CD4-positive, alpha-beta T cell treated with Interleukin-10 for 1 hour (primary cell): Measurements from ENCODE around the gene RPLP1.
"Not testable (repeated sequence)": the region's sequence is repeated elsewhere in the genome, so short reads cannot be mapped to it uniquely, and the experiment has no call there.

Experiments used
- DNase-seq: peaks from one replicate; pipeline ENCODE4 v3.0.0-alpha.2; 2020

RPLP1 gene

GRCh38 chr15:69443032-69443611 is 9.5 kb upstream of the RPLP1 start:
- DNase-seq = no peak

GRCh38 chr15:69444686-69445085 is 7.9 kb upstream of the RPLP1 start:
- no peak for DNase-seq

- DNase-seq = no peak
Observed at GRCh38 chr15:69446953-69447352, 5.7 kb upstream of the RPLP1 start.

GRCh38 chr15:69450221-69450620 is 2.4 kb upstream of the RPLP1 start:
- DNase-seq = not testable (repeated sequence)

- DNase-seq = no peak
Observed at GRCh38 chr15:69450968-69451695, 1.5 kb upstream of the RPLP1 start.

- DNase-seq = no peak
Observed at GRCh38 chr15:69451951-69452691, 497 bp upstream of the RPLP1 start.

- DNase-seq = no peak
Observed at GRCh38 chr15:69454953-69455352, 2.3 kb downstream of the RPLP1 start.

GRCh38 chr15:69456208-69457166 is 3.9 kb downstream of the RPLP1 start:
- no peak for DNase-seq

GRCh38 chr15:69457304-69458280 is 5.0 kb downstream of the RPLP1 start:
- no peak for DNase-seq

- no peak for DNase-seq
Observed at GRCh38 chr15:69459066-69459465, 6.4 kb downstream of the RPLP1 start.

GRCh38 chr15:69460481-69460880 is 7.9 kb downstream of the RPLP1 start:
- no peak for DNase-seq

GRCh38 chr15:69462030-69462492 is 9.4 kb downstream of the RPLP1 start:
- DNase-seq = no peak

GRCh38 chr15:69462493-69463181 is 10.0 kb downstream of the RPLP1 start:
- DNase-seq = peak; percentile 95

GRCh38 chr15:69463182-69463756 is 10.7 kb downstream of the RPLP1 start:
- DNase-seq = no peak

GRCh38 chr15:69465253-69465652 is 12.6 kb downstream of the RPLP1 start:
- no peak for DNase-seq

- DNase-seq = no peak
Observed at GRCh38 chr15:69466733-69467132, 14.1 kb downstream of the RPLP1 start.

GRCh38 chr15:69467636-69468035 is 15.0 kb downstream of the RPLP1 start:
- DNase-seq = no peak

GRCh38 chr15:69468241-69469121 is 15.9 kb downstream of the RPLP1 start:
- peak; percentile 91 for DNase-seq

- no peak for DNase-seq
Observed at GRCh38 chr15:69469467-69470201, 17.0 kb downstream of the RPLP1 start.
